Body of pancreas (tissue), 4 donors: ENCODE data around the gene COQ4.

Experiments used
- CTCF ChIP-seq, 7 experiments: fragments of 450-650 bp in 4 of 7; fragments of 200-600 bp in 3 of 7; sonication (generic) in 3 of 7; IDR thresholded peaks; one replicate each; pipeline ENCODE4 v1.5.1; 2016 to 2019; ENCODE audit warnings: antibody characterized with exemption in 7 of 7
- POLR2A ChIP-seq, 3 donors: fragments of 450-650 bp; IDR thresholded peaks; one replicate each; pipeline ENCODE4 v1.6.1; 2016; ENCODE audit warnings: antibody characterized with exemption in 3 of 3, mild to moderate bottlenecking in 2 of 3

- TF ChIP-seq CTCF (IDR thresholded peaks at IDR 0.05) = no peak
- TF ChIP-seq POLR2A (IDR thresholded peaks at IDR 0.05) = no peak
Measured at GRCh38 chr9:128358861-128359260, 36.2 kb downstream of the COQ4 start.
